Endothelial cell of umbilical vein (primary cell): ENCODE measurements around the gene PLB1. TPM values are rescaled to one million over a fixed set of nuclear protein-coding genes. Genes with fewer than 3 reads are reported as not detected.

Experiments used
- BruUV-seq: library from RNA; stranded (reverse); fragments of 400-500 nt; replicated peaks from 2 replicates; lab custom pipeline; 2021; lab: Mats Ljungman, UMichigan
- CTCF ChIA-PET: fragments of 300-600, 350-600 bp; sonication (Branson Sonifier 250); formaldehyde crosslinking; loops from one replicate; lab custom pipeline; 2021; ENCODE audit warnings: antibody characterized with exemption, inconsistent platforms; lab: Charles Lee
- POLR2A ChIA-PET: fragments of 300-600, 350-600 bp; sonication (Branson Sonifier 250); formaldehyde crosslinking; loops from one replicate; lab custom pipeline; 2021; ENCODE audit warnings: antibody characterized with exemption, inconsistent platforms; lab: Charles Lee
- DNase-seq: peaks from one replicate; pipeline ENCODE4 v3.0.0-alpha.2; 2011; ENCODE audit warnings: low read depth, low spot score
- FAIRE-seq: peaks from 2 replicates; lab custom pipeline; 2011; peaks lifted over from hg19 to GRCh38; lab: Jason Lieb, UNC
- H2AFZ ChIP-seq: 2 replicates; pipeline ENCODE4 v1.6.0; 2012; ENCODE audit warnings: low read depth, low read length, control low read depth, inconsistent platforms
- H3K27ac ChIP-seq: 2 replicates; pipeline ENCODE4 v1.5.1; 2011; ENCODE audit warnings: low read depth, mild to moderate bottlenecking, control low read depth, low read length, moderate library complexity; ENCODE audit not compliant: insufficient read depth
- H3K27me3 ChIP-seq, 2 experiments: 2 replicates each; pipeline versions ENCODE4 v1.6.0 to v1.6.1; 2011; ENCODE audit warnings: low read length in 2 of 2, mixed read lengths in 1 of 2; ENCODE audit not compliant: control insufficient read depth in 2 of 2, insufficient read depth in 2 of 2
- H3K36me3 ChIP-seq, 2 experiments: 2 replicates in 1 of 2; 3 replicates in 1 of 2; pipeline ENCODE4 v1.5.1; 2011; ENCODE audit warnings: low read length in 2 of 2, mild to moderate bottlenecking in 1 of 2, moderate library complexity in 1 of 2; ENCODE audit not compliant: control insufficient read depth in 2 of 2, insufficient read depth in 2 of 2; ENCODE audit errors: extremely low read depth in 1 of 2
- H3K4me1 ChIP-seq: 3 replicates; pipeline ENCODE4 v1.5.1; 2011; ENCODE audit warnings: mild to moderate bottlenecking, low read length; ENCODE audit not compliant: control insufficient read depth, insufficient read depth; ENCODE audit errors: extremely low read depth
- H3K4me2 ChIP-seq: 2 replicates; pipeline ENCODE4 v1.6.1; 2011; ENCODE audit warnings: low read length, control low read depth, mixed read lengths; ENCODE audit not compliant: insufficient read depth
- H3K4me3 ChIP-seq, 3 experiments: fragments of 200-600 bp in 1 of 3; sonication (generic), shearing (Covaris generic) in 1 of 3; replicated peaks in 1 of 3; 2 replicates each; pipeline ENCODE4 v1.5.1; 2011 to 2016; ENCODE audit warnings: control low read depth in 3 of 3, low read length in 3 of 3, mild to moderate bottlenecking in 2 of 3, inconsistent platforms in 1 of 3, low read depth in 1 of 3, moderate library complexity in 1 of 3; ENCODE audit not compliant: insufficient read depth in 1 of 3
- H3K79me2 ChIP-seq: 2 replicates; pipeline ENCODE4 v1.6.0; 2012; ENCODE audit warnings: low read length, inconsistent platforms; ENCODE audit not compliant: control insufficient read depth, insufficient read depth
- H3K9ac ChIP-seq: replicated peaks from 2 replicates; pipeline ENCODE3; 2011; ENCODE audit warnings: low read length, control low read depth; ENCODE audit not compliant: insufficient read depth; ENCODE audit errors: extremely low read depth
- H3K9me1 ChIP-seq: replicated peaks from 3 replicates; pipeline ENCODE4 v1.6.0; 2011; ENCODE audit warnings: mild to moderate bottlenecking, low read length; ENCODE audit not compliant: control insufficient read depth, insufficient read depth; ENCODE audit errors: extremely low read depth
- H3K9me3 ChIP-seq: replicated peaks from 2 replicates; pipeline ENCODE4 v1.5.1; 2012; ENCODE audit warnings: low read length, inconsistent platforms; ENCODE audit not compliant: control insufficient read depth, insufficient read depth
- H4K20me1 ChIP-seq: replicated peaks from 2 replicates; pipeline ENCODE3; 2011; ENCODE audit warnings: mild to moderate bottlenecking, low read length; ENCODE audit not compliant: control insufficient read depth, insufficient read depth; ENCODE audit errors: extremely low read depth
- CTCF ChIP-seq, 2 donors: IDR thresholded peaks; 1 replicate in 1 of 2; 2 replicates in 1 of 2; pipeline ENCODE4 v1.5.1; 2011; ENCODE audit warnings: low read length in 2 of 2, mild to moderate bottlenecking in 2 of 2, moderate library complexity in 2 of 2, control low read depth in 1 of 2, inconsistent platforms in 1 of 2, low read depth in 1 of 2; ENCODE audit not compliant: insufficient read depth in 1 of 2; ENCODE audit errors: extremely low read depth in 1 of 2
- EZH2 ChIP-seq: IDR thresholded peaks from 2 replicates; pipeline ENCODE4 v1.6.1; 2012; ENCODE audit warnings: borderline replicate concordance, low read depth, mild to moderate bottlenecking, moderate library complexity, low read length, inconsistent platforms; ENCODE audit not compliant: severe bottlenecking
- FOS ChIP-seq: IDR thresholded peaks from 2 replicates; pipeline ENCODE4 v1.6.1; 2011; ENCODE audit warnings: mild to moderate bottlenecking, low read length, moderate library complexity, borderline replicate concordance; ENCODE audit not compliant: insufficient read depth
- GATA2 ChIP-seq: IDR thresholded peaks from 2 replicates; pipeline ENCODE4 v1.7.0; 2011; ENCODE audit warnings: low read depth, mild to moderate bottlenecking, moderate library complexity, mixed read lengths, low read length; ENCODE audit not compliant: insufficient read length, insufficient read depth
- JUN ChIP-seq: IDR thresholded peaks from 2 replicates; pipeline ENCODE4 v1.6.1; 2011; ENCODE audit warnings: borderline replicate concordance, low read depth; ENCODE audit not compliant: insufficient read length, insufficient read depth
- MAX ChIP-seq: IDR thresholded peaks from 2 replicates; pipeline ENCODE4 v1.6.1; 2011; ENCODE audit not compliant: insufficient read depth, insufficient read length
- MYC ChIP-seq: IDR thresholded peaks from one replicate; pipeline ENCODE4 v1.6.1; 2011; ENCODE audit warnings: mild to moderate bottlenecking, low read depth, low read length
- POLR2A ChIP-seq: IDR thresholded peaks from 2 replicates; pipeline ENCODE4 v1.6.1; 2012; ENCODE audit warnings: low read depth, mild to moderate bottlenecking, control low read depth, low read length
- POLR2AphosphoS5 ChIP-seq: IDR thresholded peaks from 2 replicates; pipeline ENCODE4 v1.6.1; 2012; ENCODE audit warnings: low read depth, mild to moderate bottlenecking, control low read depth, low read length, moderate library complexity; ENCODE audit not compliant: insufficient read depth
- dilution Hi-C: fragments of 300-500 bp; cut with MboI; formaldehyde crosslinking; loops from one replicate; pipeline ENCODE4 v1.15.0; 2019; ENCODE audit warnings: low sequenced_read_pairs; ENCODE audit not compliant: extremely low pct_ligation_motif_present
- intact Hi-C: fragments of 100-400 bp; cut with micrococcal nuclease; formaldehyde crosslinking; loops from one replicate; pipeline ENCODE4 v1.10.0; 2022
- polyA plus RNA-seq, 4 experiments: library from polyadenylated mRNA; depleted of rRNA in 3 of 4; stranded (reverse) in 3 of 4; unstranded in 1 of 4; fragments of >200 nt; gene quantifications; 2 replicates each; pipeline versions ENCODE4 v1.2.1 to v1.2.3, GENCODE V29; 2011 to 2012; ENCODE audit warnings: missing spikeins in 1 of 4
- total RNA-seq: library from RNA; stranded (reverse); gene quantifications from 2 replicates; pipeline ENCODE4 v1.2.3, GENCODE V29; 2021

The PLB1 gene
- total and polyA plus RNA-seq, 2 donors (not counting 3 experiments of a cell fraction or from before 2014, with no cell fraction given) = 0.75 to 0.80 TPM

GRCh38 chr2:28678944-28679343 lies 183.1 kb downstream of the PLB1 start:
- Histone ChIP-seq H3K9ac (no peak overlapping the region), H3K36me3 (no peaks in the 10 kb centered on the region), H3K27ac (no peak overlapping the region), H3K79me2 (no peaks in the 10 kb centered on the region), H3K9me1 (no peaks in the 10 kb centered on the region), H3K9me3 (no peaks in the 10 kb centered on the region), H2AFZ (no peak overlapping the region), H3K4me2 (no peak overlapping the region), H4K20me1 (no peaks in the 10 kb centered on the region), H3K27me3 (no peaks in the 10 kb centered on the region), H3K4me3 (no peak overlapping the region), H3K4me1 (peaks cover 17% of the 10 kb centered on the region)
- POLR2A ChIA-PET = no interaction called here
- intact Hi-C loops (no loop called here), dilution Hi-C loops (no loop called here)
- DNase-seq (no peak), FAIRE-seq (no peak)
- TF ChIP-seq JUN (no peak), POLR2AphosphoS5 (no peak), MAX (no peak), MYC (no peak), GATA2 (no peak), POLR2A (no peak), EZH2 (no peak), CTCF (IDR thresholded peaks at IDR 0.05; ENCODE audit: extremely low read depth in 1 of 2, insufficient read depth in 1 of 2, low read depth in 1 of 2, low read length in 2 of 2) (no peak), FOS (no peak)
- no TSS peak for BruUV-seq
- CTCF ChIA-PET = no interaction called here
